ENCODE measurements around the gene SORCS3. TPM values are rescaled to one million over a fixed set of nuclear protein-coding genes. Genes with fewer than 3 reads are reported as not detected.

The SORCS3 gene
- total RNA-seq, 1 donor from 2014 or later, result 0.25 TPM

GRCh38 chr10:104941662-104942061 lies 300.6 kb downstream of the SORCS3 start:
- no peaks in the 10 kb centered on the region for H3K4me1 ChIP-seq
- intact Hi-C loops (cut with DNase I), result no loop called here
- no peak for TF ChIP-seq POLR2AphosphoS5 (IDR thresholded peaks at IDR 0.05; ENCODE audit: insufficient read depth in 1 of 2, low read depth in 1 of 2)
- no peak for TF ChIP-seq CTCF (IDR thresholded peaks at IDR 0.05)
- no peak for TF ChIP-seq POLR2A (IDR thresholded peaks at IDR 0.05)
- H3K36me3 ChIP-seq, result no peaks in the 10 kb centered on the region
- no peaks in the 10 kb centered on the region for H3K27me3 ChIP-seq
- no peak overlapping the region for H3K4me3 ChIP-seq
- H3K27ac ChIP-seq, result no peak overlapping the region
- DNase-seq (ENCODE audit: extremely low spot score in 2 of 2), result no peak
- no peaks in the 10 kb centered on the region for H3K9me3 ChIP-seq

- Histone ChIP-seq H3K9me3 (no peaks in the 10 kb centered on the region), H3K4me3 (no peak overlapping the region), H3K27ac (no peak overlapping the region), H3K27me3 (no peaks in the 10 kb centered on the region), H3K36me3 (no peaks in the 10 kb centered on the region), H3K4me1 (no peaks in the 10 kb centered on the region)
- no peak for DNase-seq (ENCODE audit: extremely low spot score in 2 of 2)
- TF ChIP-seq POLR2AphosphoS5 (IDR thresholded peaks at IDR 0.05; ENCODE audit: insufficient read depth in 1 of 2, low read depth in 1 of 2), result no peak
- TF ChIP-seq POLR2A (IDR thresholded peaks at IDR 0.05), result no peak
- TF ChIP-seq CTCF (IDR thresholded peaks at IDR 0.05), result no peak
- intact Hi-C loops (cut with DNase I), result no loop called here
Measured at GRCh38 chr10:104947314-104947713, 306.2 kb downstream of the SORCS3 start.

- TF ChIP-seq POLR2A (IDR thresholded peaks at IDR 0.05) (no peak), POLR2AphosphoS5 (IDR thresholded peaks at IDR 0.05; ENCODE audit: insufficient read depth in 1 of 2, low read depth in 1 of 2) (no peak), CTCF (IDR thresholded peaks at IDR 0.05) (no peak)
- Histone ChIP-seq H3K9me3 (no peaks in the 10 kb centered on the region), H3K4me3 (no peak overlapping the region), H3K36me3 (no peaks in the 10 kb centered on the region), H3K4me1 (no peaks in the 10 kb centered on the region), H3K27ac (no peak overlapping the region), H3K27me3 (no peaks in the 10 kb centered on the region)
- intact Hi-C loops (cut with DNase I), result no loop called here
- no peak for DNase-seq (ENCODE audit: extremely low spot score in 2 of 2)
Measured at GRCh38 chr10:104957178-104957841, 316.2 kb downstream of the SORCS3 start.

GRCh38 chr10:104966563-104967297 lies 325.6 kb downstream of the SORCS3 start:
- no peaks in the 10 kb centered on the region for H3K27me3 ChIP-seq
- H3K4me1 ChIP-seq, result no peaks in the 10 kb centered on the region

More at GRCh38 chr10:104966563-104967297, 325.6 kb downstream of the SORCS3 start:
- no peak overlapping the region for H3K4me3 ChIP-seq
- H3K27ac ChIP-seq, result no peak overlapping the region
- DNase-seq (ENCODE audit: extremely low spot score in 2 of 2), result no peak
- H3K36me3 ChIP-seq, result no peaks in the 10 kb centered on the region
- TF ChIP-seq CTCF (IDR thresholded peaks at IDR 0.05) (no peak), POLR2AphosphoS5 (IDR thresholded peaks at IDR 0.05; ENCODE audit: insufficient read depth in 1 of 2, low read depth in 1 of 2) (no peak), POLR2A (IDR thresholded peaks at IDR 0.05) (no peak)
- intact Hi-C loops (cut with DNase I), result no loop called here
- H3K9me3 ChIP-seq, result no peaks in the 10 kb centered on the region
